HG02981 (cell line): Measurements from ENCODE around the gene ZFP36.
A peak's percentile ranks its signal among the peaks of the same experiment; 100 is the strongest.
"Not testable (repeated sequence)": the region's sequence is repeated elsewhere in the genome, so short reads cannot be mapped to it uniquely, and the experiment has no call there.

Experiments used
- ATAC-seq: cut with Tn5 transposase; IDR thresholded peaks from one replicate; pipeline ENCODE4 v1.9.1; 2021; ENCODE audit warnings: mild to moderate bottlenecking, moderate library complexity; ENCODE audit not compliant: unreplicated experiment

ZFP36 gene

DNA sequence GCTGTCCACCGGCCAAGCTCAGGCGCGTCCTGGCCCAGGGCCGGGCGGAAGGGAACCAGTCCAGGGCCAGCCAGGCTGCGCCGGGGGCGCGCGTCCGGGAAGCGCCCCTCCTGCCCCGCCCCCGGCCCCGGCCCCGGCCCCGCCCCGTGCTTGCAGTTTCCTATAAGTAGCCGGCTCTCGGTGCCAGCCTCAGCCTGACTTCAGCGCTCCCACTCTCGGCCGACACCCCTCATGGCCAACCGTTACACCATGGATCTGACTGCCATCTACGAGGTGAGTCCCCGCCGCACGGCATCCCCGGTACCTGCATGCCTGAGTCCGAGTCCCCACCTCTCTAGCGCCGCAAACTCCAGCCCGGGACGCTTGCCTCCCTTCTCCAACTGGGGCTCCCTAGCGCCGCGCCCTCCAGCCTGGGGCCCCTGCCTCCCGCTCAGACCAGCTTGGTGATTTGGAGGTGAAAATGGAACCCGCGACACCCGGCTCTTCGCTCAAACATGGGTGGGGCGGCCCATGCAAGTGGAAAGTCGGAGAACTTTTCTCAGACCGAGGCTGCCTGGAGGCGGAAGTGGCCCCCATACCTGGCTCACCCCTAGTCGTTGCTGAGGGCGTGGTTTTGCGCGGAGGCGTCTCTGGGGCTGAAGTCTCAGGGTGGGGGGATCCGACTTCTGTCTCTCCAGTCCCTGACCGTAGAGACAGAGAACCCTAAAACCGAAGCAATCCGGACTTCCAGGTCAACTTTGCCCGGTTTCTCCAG is at the start of gene ZFP36:
TSS of gene ZFP36 (plus strand) at position 192 of the 754 bp plus-strand sequence. CDS start at position 250, 58 bp downstream.
- peak; percentile 16 for ATAC-seq

- no peak for ATAC-seq
Observed at GRCh38 chr19:39359026-39359425, 47.6 kb upstream of the ZFP36 start.

DNA sequence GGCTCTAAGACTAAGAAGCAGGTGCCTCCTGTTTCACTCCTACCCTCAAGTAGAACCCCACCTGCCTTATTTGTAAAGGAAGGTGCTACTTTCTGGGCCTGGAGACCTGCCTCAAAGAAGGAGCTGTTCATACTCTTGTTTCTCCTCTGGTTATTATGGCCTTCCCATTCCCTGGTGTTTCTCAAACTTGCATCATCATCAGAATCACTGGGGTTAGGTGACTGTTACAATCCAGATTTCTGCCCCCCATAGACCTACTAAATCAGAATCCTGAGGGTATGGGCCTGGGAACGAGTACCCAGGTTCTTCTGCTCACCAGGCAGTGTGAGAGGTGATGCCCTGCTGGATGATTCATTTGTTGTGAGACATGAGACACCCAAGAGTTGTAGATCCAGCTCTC is 46.0 kb upstream of the ZFP36 start:
- ATAC-seq, result no peak

GRCh38 chr19:39362682-39363657 is 43.7 kb upstream of the ZFP36 start:
- no peak for ATAC-seq

DNA sequence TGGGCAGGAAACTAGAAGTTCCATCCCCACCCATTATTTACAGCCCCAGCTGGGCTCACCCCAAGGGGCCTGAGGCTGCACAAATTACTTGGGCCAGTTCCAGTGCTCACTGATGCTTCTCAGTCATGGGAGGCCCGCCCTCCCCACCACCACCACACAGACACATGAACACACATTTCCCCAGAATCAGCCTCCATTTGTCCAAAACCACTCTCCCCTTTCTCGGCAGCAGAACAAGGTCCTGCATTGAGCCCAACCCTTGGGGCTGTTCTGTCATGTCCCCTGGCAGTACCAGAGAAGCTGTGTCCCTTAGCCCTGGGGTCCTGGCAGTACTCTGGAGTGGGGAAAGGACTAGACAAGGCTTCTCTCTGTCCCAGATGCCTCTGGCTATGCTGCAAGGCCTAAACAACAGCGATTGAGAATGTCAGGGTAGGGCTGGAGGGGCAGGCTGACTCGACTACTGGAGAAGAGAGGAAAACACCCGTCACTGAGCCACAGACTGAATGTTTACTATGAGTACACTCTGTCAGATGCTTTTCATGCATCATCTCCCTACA is 42.7 kb upstream of the ZFP36 start:
- ATAC-seq, result no peak

DNA sequence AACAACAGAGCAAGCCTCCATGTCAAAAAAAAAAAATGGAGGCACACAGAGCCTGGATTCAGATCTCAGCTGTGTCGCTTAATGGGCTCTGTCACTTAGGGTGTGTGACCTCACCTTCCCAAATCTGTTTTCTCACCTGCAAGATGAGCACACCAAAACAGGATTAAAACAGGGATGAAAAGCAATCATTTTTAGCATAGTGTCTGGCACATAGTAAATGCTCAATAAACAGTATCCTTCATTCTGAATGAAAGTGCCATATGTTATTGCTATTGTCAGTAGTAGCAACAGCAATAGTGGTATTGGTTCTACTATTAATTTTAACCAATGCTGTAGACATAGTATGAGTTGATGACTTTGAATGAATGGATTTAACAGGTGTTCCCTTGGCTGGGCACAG is 41.1 kb upstream of the ZFP36 start:
- no peak for ATAC-seq

DNA sequence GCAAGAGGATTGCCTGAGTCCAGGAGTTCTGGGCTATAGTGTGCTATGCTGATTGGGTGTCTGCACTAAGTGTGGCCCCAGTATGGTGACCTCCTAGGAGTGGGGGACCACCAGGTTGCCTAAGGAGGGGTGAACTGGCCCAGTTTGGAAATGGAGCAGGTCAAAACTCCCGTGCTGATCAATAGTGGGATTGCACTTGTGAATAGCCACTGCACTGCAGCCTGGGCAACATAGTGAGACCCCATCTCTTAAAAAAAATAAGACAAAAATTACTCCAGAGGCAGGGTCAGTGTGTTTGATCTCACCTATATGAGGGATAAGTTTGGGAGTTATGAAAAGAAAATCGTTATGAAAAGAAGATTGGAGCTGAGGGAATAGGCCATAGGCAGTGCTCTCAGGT is 37.4 kb upstream of the ZFP36 start:
- ATAC-seq, result no peak

- no peak for ATAC-seq
Observed at GRCh38 chr19:39370735-39371134, 35.9 kb upstream of the ZFP36 start.

- ATAC-seq, result no peak
Observed at GRCh38 chr19:39372047-39372802, 34.4 kb upstream of the ZFP36 start.

- ATAC-seq, result no peak
Observed at GRCh38 chr19:39372941-39373340, 33.7 kb upstream of the ZFP36 start.

DNA sequence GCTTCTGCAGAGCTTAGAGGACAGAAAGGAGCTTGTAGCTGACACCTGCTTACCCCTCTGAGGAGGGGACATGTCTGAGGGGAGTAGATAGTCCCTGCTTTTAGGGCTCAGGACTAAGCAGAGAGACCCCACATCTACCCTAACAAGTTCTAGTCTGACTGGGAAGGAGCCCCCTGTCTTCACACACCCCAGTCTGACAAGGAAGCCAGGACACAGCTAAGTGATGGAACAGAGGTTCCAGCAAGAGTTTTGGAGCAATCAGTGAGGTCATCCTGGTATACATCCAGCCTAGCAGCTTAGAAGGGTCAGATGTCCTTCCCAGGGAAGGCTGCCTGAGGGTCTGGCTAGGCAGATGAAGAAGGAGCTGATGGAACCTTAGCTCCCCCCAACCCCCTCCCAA is 30.7 kb upstream of the ZFP36 start:
- no peak for ATAC-seq

- no peak for ATAC-seq
Observed at GRCh38 chr19:39377373-39378362, 29.0 kb upstream of the ZFP36 start.

DNA sequence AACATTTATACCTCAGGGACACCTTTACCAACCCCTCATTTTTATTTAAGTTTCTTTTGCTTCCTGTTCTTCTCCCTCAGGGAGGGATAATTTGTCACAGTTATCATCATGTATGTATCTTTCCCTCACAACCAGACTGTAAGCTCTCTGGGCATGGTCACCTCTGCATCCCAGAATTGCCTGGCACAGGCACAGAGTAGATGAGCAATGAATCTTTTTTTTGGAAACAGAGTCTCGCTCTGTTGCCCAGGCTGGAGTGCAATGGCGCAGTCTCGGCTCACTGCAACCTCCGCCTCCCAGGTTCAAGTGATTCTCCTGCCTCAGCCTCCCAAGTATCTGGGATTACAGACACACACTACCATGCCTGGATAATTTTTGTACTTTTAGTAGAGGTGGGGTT is 27.3 kb upstream of the ZFP36 start:
- ATAC-seq, result not testable (repeated sequence)

GRCh38 chr19:39379865-39380396 is 26.7 kb upstream of the ZFP36 start:
- ATAC-seq, result no peak

DNA sequence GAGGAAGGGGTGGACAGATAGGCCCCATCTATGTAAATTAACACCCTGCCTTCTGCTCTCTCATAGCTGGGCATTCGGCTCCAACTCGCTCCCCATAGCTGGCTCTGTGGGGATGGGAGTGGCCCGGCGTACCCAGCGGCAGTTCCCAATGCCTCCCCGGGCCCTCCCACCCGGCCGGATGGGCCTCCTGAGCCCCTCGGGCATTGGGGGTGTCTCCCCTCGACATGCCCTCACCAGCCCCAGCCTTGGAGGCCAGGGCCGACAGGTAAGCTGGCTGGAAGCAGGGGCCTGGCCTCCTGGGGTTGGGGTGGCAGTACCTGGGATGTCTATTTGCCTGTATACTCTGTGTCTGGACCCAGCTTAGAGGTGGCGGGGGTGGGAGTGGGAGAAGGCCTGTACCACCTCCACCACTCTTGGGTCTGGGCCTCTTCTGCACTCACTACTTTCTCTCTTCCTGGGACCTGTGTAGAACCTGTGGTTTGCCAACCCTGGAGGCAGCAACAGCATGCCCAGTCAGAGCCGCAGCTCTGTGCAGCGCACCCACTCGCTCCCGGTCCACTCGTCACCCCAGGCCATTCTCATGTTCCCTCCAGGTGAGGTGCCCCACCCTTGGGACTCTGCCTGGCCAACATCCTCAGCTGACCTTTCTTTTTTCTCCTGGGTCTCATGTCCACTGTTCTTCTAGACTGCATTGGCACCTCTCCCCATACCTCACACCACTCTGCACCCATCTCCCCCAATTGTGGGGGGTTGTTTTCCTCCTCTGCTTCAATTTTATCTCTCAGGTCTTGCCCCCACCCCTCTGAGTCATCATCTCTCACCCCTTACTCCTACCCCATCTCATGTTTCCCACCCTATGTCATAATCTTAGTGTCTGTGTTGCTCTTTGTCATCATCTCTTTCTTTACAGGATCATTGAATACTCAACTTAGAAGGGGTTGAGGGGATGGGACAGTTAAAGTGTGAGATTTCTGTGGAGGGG is 25.8 kb upstream of the ZFP36 start:
- ATAC-seq, result no peak

DNA sequence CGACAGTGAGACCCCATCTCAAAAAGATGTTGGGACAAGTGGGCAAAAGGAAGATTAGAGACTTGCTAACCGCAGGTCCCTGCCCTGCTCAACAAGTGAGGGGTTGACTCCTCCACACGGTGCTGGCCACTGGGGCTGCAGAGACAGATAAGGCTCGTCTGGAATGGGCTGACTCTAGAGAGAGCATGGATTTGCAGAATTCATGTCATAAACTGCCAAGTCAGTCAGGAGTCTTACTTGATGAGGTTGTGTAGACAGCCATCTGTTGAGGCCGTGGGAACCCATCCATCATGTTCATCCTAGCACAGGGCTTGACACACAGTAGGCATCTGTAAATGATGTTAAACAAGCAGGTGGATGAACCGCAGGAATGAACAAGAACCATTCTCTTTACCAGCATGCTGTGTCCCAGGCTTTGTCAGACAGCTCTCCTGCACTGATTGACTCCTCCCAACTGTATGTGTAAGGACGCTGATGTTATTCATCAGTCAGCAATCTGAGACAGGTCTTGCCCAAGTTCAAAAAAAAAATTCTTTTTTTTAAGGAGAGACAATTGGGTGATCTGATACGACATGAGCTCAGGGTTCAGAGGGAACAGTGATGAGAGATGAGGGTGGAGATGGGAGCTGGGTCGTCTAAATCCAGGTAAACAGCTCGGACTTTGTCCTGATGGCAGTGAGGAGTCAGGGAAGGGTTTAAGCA is 24.6 kb upstream of the ZFP36 start:
- no peak for ATAC-seq

- ATAC-seq, result no peak
Observed at GRCh38 chr19:39382991-39383828, 23.4 kb upstream of the ZFP36 start.
